Hematopoietic multipotent progenitor cell treated with erythropoietin and hydrocortisone succinate and interleukin-3 and kit ligand, for 4 days (in vitro differentiated cells): Measurements from ENCODE around the gene PTPRT.

Experiments used
- DNase-seq: peaks from one replicate; pipeline ENCODE4 v3.0.0-alpha.2; 2015

The PTPRT gene

DNA sequence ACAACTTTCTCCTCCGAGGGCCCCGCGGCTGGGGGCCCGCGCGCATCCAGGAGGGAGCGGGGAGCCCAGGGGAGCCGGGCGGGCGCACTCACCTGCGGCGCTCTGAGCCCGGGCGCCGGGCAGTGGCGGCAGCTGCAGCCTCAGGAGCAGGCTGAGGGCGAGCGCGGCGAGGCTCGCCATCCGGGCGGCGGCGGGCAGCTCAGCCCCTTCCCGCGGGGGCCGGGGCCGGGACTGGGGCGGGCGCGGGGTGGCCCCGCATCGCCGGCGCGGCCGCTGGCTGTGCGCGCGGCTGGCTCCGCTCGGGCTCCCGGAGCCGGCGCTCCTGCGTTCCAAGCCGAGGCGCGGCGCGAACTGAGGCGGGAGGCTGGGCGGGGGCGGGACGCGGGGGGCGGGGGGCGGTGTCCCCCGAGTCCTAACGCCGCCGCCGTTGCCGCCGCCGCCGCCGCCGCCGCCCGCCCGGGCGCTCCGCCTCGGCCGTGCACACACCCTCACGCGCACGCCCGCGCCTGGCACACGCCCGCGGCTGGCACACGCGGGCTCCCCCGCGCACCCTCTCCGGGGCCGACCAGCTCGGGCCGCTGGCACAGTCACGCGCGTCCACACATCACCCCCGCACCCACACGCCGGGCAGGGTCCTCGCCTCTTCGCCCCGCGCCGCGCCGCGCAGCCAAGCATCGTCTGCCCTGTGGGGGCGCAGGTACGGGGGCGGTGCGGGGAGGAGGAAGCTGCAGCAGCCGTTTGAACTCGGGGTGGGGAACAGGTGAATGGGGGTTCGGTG, at the start of gene PTPRT:
Gene PTPRT (minus strand): TSS at position 353 of the 778 bp plus-strand sequence. CDS start 173 bp downstream, at position 180.
- DNase-seq: no peak

- DNase-seq: peak; percentile 11
Observed at GRCh38 chr20:43238833-43239232, 49.1 kb upstream of the PTPRT start.

DNA sequence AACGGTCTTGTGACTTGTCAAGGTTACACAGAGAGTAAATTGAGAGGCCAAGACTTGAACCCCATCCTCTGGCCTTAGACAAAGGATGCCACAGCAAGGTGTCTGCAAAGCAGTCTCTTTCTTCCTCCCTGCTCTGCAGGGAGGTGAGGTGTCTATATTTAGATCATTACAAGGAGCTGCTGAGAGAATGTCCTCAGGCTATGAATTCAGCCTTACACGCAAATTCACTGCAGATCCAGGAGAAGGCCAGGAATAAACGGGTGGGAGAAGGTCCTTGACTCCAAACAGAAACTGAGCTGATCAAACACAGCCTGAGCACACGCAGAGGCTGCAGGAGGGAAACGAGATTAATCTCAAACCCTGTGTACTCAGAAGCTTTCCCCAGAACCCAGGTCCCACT, 48.6 kb upstream of the PTPRT start:
- no peak for DNase-seq

DNA sequence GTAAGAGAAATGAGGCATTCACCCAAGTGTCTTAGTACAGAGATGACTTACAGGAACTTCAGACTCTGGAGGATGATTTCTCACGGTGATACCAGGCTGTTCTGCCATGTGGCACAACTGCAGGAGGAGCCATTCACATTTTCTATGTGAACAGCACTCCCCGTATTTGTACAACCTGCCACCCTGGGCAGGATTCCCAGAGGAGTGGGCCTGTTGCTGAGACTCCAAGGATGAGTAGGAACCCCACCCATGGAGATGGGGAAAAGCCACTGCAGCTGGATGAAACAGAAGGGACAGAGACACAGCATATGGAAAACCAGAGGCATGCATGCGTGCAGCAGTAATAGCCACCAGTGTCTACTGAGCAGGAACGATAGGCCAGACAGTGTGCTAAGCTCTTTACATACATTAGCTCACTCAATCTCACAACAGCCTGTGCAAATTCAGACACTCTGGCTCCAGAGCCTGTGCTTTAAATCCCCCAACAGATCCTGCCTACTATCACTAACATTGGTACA, 48.0 kb upstream of the PTPRT start:
- DNase-seq: no peak

DNA sequence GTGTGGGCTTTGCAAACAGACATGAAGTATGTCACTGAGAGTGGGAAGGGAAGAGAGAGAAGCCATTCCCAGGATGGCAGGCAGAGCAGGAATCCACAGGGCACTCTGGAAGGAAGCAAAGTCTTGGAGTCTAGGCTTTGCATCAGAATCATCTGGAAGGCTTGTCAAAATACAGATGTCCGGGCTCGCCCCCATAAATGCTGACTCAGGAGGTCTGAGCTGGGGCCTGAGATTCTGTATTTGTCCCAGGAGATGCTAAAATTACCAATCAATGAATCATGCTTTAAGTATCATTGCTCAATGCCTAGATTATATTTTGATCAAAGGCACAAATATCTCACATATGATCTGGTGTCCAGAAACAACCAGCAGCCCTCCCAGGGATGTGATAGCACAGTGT, 46.3 kb upstream of the PTPRT start:
- DNase-seq: no peak

GRCh38 chr20:43231829-43232228, 42.1 kb upstream of the PTPRT start:
- DNase-seq: no peak

DNA sequence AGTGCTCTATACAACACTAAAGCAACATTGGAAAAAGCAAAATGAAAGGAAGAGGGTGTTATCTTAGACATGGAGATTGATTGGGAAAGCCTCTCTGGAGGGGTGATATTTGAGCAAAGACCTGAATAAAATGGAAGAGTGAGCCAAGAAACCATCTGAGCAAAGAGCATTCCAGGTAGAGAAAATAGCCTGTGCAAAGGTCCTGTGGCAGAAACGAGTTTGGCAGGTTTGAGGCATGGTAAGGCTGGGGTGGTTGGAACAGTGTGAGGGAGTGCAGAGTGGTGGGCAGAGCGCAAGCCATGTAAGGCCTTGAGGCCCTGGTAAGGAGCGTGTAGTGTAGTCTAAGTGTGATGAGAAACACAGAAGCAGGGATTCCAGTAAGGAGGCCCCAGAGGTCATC, 40.0 kb upstream of the PTPRT start:
- no peak for DNase-seq

GRCh38 chr20:43220612-43221011, 30.9 kb upstream of the PTPRT start:
- DNase-seq: no peak

DNA sequence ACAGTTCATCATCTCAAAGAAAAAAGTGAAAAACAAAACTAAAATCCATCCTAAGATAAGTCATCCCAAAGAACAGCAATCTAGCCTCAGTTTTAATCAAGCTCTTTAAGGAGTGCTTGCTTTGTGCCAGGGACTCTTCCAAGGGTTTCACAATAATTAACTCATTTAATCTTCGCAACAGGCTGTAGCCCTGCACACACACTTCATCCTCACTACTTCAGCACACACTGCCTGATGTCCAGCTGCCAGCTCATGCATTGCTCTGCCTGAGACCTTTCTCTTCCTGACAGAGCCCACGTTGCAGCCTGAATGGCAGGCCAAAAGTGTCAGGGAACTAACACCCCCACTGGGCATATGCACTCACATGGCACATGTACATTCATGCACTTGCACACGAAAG, 21.2 kb upstream of the PTPRT start:
- no peak for DNase-seq

DNA sequence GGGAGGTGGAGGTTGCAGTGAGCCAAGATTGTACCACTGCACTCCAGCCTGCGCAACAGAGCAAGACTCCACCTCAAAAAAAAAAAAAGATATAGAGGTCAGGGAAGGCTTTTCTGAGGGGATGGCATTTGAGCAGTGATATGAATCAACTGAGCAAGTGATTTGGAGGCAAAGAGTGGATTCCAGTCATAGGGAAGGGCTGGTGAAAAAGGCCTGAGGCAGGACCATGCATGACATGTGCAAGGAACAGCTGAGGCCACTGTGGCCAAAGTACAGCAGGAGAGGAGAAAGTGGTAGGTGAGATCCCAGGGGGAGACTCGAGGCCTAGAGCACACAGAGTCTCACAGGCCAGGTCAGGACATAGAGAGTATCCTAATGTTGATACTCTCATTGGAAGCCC, 20.1 kb upstream of the PTPRT start:
- DNase-seq: no peak

DNA sequence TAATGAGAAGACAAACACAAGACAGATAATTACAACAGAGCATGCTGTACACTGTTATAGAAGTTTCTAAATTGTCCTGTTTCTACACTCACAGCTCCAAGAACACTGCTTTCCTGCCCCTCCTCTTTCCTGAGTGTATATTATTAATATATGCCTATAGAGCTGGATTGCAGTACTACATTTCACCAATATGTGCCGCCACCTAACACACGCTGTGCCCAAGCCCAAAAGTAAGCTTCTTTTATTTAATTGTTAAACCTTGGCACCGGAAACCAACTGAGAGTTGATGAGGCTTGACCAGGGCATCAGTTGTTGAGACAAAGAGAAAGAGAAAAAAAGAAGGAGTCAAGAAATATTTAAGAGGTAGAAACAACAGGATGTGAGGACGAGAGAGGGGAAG, 16.0 kb upstream of the PTPRT start:
- DNase-seq: no peak

DNA sequence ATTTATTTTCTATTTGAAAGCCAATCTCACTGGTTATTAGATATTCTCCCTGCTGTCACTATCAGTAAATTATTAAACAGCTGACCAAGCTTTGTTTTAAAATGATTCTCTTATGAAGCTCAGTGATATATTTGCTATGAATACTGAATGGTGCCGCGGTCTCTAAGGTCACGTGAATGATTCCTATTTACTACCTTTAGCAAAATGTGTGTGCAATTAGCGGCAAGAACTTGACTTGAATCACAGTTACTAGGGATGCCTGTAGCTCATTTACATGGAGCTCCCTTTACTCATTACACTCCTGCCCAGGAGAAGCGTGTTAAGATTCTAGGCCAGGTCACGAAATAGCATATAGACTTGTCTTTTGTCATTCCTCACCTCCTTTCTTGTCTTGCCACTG, 12.4 kb upstream of the PTPRT start:
- DNase-seq: no peak

DNA sequence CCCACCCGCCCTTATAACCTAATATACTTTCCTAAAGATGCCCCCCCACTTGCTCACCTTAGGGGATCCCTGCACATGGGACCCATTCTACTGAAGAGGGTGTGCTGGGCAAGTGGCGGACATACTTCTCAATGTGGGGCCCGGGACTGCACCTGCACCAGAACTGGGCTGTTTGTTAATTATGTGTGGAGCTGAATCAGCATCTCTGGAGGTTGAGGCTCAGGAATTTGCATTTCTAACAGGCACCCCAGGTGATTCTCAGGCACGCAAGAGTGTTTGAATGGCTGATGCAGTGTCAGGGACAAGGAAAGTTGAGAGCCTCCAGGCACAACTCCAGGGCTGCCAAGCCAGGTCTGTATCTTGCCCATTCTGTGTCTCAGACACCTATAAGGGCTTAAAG, 8.9 kb upstream of the PTPRT start:
- no peak for DNase-seq

DNA sequence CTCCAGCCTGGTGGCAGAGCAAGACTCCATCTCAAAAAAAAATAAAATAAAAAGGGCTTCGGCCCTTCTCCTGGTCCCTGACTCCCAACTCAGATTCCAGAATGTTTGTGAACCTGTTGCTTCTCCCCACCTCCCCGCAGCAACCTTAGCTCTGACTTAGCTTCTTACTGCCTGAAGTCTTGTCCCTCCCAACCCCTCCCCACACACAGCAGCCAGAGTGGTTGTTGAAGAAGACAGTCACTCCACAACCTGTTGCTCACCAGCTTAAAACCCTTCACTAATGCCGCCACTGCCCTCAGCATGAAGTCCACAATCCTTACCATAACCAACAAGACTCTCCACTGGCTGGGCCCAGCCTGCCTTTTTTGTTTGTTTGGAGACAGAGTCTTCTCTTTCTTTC, 6.5 kb upstream of the PTPRT start:
- no peak for DNase-seq

GRCh38 chr20:43194137-43194536, 4.4 kb upstream of the PTPRT start:
- DNase-seq: no peak

- no peak for DNase-seq
Observed at GRCh38 chr20:43193443-43193842, 3.7 kb upstream of the PTPRT start.

DNA sequence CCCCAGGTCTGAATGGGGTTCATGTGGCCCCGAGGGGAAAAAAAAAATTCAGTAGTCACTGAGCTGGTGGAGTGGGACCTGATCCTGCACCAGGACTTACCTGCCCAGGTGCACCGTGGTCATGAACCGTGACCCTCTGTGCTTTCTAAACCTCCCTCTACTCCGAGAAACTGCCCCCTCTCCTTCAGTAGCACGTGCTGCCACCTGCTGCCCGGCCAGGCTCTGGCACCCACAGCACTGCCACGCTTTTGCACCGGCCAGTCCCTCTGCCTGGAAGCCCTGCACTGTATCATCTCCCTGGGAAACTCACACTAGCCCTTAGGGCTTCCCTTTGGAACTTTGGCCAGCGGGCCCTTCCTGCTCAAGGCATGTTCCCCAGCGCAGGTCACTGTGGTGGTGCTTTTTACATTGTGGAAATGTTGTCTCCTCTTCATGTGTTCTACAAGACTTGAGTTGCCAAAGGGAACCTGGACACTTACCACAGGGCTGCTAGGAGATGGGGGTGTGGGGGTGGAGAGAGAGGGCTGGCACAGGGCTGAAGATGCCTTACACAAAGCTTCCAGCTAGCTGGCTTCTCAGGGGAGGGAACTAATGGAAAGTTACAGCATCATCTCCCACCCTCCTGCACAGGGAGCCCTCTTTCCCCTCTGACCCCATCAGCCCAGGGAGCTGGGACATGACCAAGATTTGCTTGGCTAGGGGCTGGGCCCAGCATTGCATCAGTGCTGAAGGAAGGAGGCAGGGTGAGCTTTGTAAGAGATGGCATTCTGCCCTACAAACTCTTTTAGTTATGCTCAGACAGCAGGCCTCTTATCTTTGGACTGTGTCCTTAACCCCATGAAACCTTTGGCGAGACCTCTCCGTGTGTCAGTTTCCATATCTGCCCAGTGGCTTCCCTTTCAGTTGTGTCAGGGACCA, 2.5 kb upstream of the PTPRT start:
- DNase-seq: peak; percentile 59

DNA sequence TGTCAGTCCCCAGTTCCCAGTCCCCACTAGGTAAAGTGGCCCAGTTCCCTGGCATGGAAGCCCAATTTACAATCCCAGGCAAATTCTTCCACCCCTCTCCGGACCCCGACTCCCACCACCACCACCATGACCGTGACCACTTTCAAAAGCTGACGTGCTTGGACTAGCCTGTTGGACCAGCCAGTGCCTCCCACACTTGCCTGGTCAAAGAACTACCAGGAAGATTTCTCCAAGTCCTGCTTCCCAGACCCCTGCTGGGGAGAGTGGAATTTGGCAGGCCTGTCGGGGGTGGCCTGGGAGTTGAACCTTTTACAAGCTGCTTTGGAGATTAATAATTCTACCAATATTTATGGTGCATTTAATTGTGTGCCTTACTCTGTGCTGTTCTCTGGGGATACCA, 1.4 kb upstream of the PTPRT start:
- DNase-seq: no peak

GRCh38 chr20:43190332-43190953, 737 bp upstream of the PTPRT start:
- DNase-seq: no peak

GRCh38 chr20:43188861-43189553, 699 bp downstream of the PTPRT start:
- DNase-seq: no peak

- no peak for DNase-seq
Observed at GRCh38 chr20:43188234-43188653, 1.5 kb downstream of the PTPRT start.

DNA sequence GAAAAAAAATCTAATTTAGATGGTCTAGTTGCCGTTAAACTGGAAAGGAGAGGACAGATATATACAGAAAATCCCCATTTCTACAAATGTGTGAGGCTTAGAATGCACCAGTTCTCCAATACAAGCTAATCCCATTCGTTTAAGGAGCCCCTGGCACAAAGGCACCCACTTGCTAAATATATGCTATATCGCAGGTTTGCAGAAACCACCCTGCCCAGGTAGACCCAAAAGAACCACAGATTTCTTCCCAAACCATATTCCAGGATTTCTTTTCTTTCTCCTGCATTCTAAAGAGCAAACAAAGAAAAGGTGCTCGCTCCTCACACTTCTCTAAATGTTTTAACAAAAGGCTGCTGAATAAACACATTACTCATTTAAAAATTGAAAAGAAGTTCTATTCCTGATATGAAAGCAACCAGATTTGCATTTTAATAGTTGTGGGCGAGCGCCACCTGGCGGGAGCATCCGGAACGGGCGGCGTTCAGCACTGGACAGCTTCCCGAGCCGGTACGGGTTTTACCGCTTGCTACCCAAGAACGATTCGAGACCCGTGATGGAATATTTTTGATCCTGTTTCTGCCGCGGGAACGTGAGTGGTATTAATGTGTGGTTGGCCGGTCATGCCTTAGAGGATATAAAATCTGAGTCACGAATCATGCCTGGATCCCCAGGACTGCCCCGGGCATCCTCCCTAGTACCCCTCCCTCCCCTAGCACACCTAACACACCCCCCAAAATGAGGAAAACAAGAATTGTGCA, 2.1 kb downstream of the PTPRT start:
- DNase-seq: peak; percentile 82
